ENCODE results near the gene SPRR2D. TPM values are rescaled to one million over a fixed set of nuclear protein-coding genes. Genes with fewer than 3 reads are reported as not detected.

The SPRR2D gene
- total and polyA plus RNA-seq, 4 donors = 0.09 TPM; not detected in 3

DNA sequence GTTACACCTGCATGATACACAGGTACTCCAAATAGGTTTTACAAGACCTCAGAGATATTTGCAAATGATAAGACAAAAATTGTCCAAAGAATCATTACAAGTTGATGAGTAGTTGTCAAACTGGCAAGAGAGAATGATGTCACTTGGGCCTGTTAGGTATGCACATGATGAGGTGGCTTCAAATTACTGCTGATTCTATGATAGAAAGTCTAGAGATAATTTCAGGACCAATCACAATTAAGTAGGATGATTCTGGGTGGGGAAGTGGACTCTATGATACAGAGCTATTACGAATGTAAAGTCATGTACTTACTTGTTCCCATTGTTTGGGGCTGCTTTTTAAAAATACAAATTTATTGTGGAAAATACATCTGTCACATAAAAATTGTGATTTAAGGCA lies 15.1 kb downstream of the SPRR2D start:
- no peak for DNase-seq (ENCODE audit: low spot score)
- Histone ChIP-seq H3K9me3 (ENCODE audit: control insufficient read depth in 4 of 4, low read length in 3 of 4) (no peaks in the 10 kb centered on the region), H3K4me1 (ENCODE audit: control insufficient read depth in 4 of 4, insufficient read depth in 4 of 4, low read length in 3 of 4) (no peaks in the 10 kb centered on the region), H3K27me3 (ENCODE audit: control insufficient read depth in 4 of 4, insufficient read depth in 4 of 4, low read length in 3 of 4) (no peaks in the 10 kb centered on the region), H3K4me3 (ENCODE audit: low read depth in 1 of 3, low read length in 3 of 3) (no peak overlapping the region), H3K36me3 (ENCODE audit: control insufficient read depth in 4 of 4, insufficient read depth in 3 of 4, low read depth in 1 of 4, low read length in 3 of 4) (no peaks in the 10 kb centered on the region), H3K27ac (ENCODE audit: low read depth in 1 of 2, low read length in 2 of 2) (no peak overlapping the region), H3K9ac (ENCODE audit: low read depth in 1 of 2, low read length in 2 of 2) (no peak overlapping the region)
- TF ChIP-seq RAD21 (IDR thresholded peaks at IDR 0.05) = no peak
- TF ChIP-seq TAF1 (conservative IDR thresholded peaks at IDR 0.05) = no peak
- TF ChIP-seq, protein P1, sequence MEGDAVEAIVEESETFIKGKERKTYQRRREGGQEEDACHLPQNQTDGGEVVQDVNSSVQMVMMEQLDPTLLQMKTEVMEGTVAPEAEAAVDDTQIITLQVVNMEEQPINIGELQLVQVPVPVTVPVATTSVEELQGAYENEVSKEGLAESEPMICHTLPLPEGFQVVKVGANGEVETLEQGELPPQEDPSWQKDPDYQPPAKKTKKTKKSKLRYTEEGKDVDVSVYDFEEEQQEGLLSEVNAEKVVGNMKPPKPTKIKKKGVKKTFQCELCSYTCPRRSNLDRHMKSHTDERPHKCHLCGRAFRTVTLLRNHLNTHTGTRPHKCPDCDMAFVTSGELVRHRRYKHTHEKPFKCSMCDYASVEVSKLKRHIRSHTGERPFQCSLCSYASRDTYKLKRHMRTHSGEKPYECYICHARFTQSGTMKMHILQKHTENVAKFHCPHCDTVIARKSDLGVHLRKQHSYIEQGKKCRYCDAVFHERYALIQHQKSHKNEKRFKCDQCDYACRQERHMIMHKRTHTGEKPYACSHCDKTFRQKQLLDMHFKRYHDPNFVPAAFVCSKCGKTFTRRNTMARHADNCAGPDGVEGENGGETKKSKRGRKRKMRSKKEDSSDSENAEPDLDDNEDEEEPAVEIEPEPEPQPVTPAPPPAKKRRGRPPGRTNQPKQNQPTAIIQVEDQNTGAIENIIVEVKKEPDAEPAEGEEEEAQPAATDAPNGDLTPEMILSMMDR (IDR thresholded peaks at IDR 0.05; ENCODE audit: low read depth, low read length, missing input control) = no peak
- no peak for TF ChIP-seq EGR1 (IDR thresholded peaks at IDR 0.05; ENCODE audit: low read depth in 2 of 2)
- TF ChIP-seq SP1 (IDR thresholded peaks at IDR 0.05) = no peak
- TF ChIP-seq, protein P2, sequence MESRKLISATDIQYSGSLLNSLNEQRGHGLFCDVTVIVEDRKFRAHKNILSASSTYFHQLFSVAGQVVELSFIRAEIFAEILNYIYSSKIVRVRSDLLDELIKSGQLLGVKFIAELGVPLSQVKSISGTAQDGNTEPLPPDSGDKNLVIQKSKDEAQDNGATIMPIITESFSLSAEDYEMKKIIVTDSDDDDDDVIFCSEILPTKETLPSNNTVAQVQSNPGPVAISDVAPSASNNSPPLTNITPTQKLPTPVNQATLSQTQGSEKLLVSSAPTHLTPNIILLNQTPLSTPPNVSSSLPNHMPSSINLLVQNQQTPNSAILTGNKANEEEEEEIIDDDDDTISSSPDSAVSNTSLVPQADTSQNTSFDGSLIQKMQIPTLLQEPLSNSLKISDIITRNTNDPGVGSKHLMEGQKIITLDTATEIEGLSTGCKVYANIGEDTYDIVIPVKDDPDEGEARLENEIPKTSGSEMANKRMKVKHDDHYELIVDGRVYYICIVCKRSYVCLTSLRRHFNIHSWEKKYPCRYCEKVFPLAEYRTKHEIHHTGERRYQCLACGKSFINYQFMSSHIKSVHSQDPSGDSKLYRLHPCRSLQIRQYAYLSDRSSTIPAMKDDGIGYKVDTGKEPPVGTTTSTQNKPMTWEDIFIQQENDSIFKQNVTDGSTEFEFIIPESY (IDR thresholded peaks at IDR 0.05) = no peak
- no peak for TF ChIP-seq HNF4G (IDR thresholded peaks at IDR 0.05)
- TF ChIP-seq HNF4A (conservative IDR thresholded peaks at IDR 0.05) = no peak
- no peak for TF ChIP-seq RXRA (IDR thresholded peaks at IDR 0.05)
- no peak for TF ChIP-seq GABPA (IDR thresholded peaks at IDR 0.05 in 1 of 2, conservative IDR thresholded peaks at IDR 0.05 in 1 of 2)
- WGBS = 73% methylated on average over 1 of the region's 1 CpG

DNA sequence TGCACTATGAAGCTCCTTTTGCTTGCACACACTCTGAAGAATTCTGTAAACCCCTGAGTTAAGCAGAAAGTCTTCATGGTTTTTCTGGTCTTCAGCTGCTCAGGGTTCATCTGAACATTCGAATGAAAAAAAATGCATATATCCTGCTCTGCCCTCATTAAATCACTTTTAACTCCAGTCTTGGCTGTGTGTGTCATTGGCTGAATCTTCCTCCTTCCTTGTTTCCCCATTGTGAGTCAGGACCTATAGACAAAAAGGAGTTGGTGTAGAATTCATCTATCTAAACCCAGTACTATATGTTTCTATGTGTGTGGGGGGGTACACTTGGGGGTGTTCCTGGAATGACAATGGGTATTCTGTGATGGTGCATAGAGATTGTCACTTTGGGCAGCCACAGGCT lies 16.5 kb downstream of the SPRR2D start:
- H3K4me3 ChIP-seq (ENCODE audit: low read depth in 1 of 3, low read length in 3 of 3) = no peak overlapping the region
- no peaks in the 10 kb centered on the region for H3K4me1 ChIP-seq (ENCODE audit: control insufficient read depth in 4 of 4, insufficient read depth in 4 of 4, low read length in 3 of 4)
- H3K36me3 ChIP-seq (ENCODE audit: control insufficient read depth in 4 of 4, insufficient read depth in 3 of 4, low read depth in 1 of 4, low read length in 3 of 4) = no peaks in the 10 kb centered on the region
- DNase-seq (ENCODE audit: low spot score) = no peak
- H3K27ac ChIP-seq (ENCODE audit: low read depth in 1 of 2, low read length in 2 of 2) = no peak overlapping the region
- no peak overlapping the region for H3K9ac ChIP-seq (ENCODE audit: low read depth in 1 of 2, low read length in 2 of 2)
- no peaks in the 10 kb centered on the region for H3K27me3 ChIP-seq (ENCODE audit: control insufficient read depth in 4 of 4, insufficient read depth in 4 of 4, low read length in 3 of 4)
- 83% methylated on average over 1 of the region's 1 CpG for WGBS
- no peaks in the 10 kb centered on the region for H3K9me3 ChIP-seq (ENCODE audit: control insufficient read depth in 4 of 4, low read length in 3 of 4)
- TF ChIP-seq, protein P2 (IDR thresholded peaks at IDR 0.05) = no peak
- TF ChIP-seq, protein P3, sequence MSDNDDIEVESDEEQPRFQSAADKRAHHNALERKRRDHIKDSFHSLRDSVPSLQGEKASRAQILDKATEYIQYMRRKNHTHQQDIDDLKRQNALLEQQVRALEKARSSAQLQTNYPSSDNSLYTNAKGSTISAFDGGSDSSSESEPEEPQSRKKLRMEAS (IDR thresholded peaks at IDR 0.05) = no peak
- no peak for TF ChIP-seq SP1 (IDR thresholded peaks at IDR 0.05)
- TF ChIP-seq HNF4G (IDR thresholded peaks at IDR 0.05) = no peak
- no peak for TF ChIP-seq RAD21 (IDR thresholded peaks at IDR 0.05)
- TF ChIP-seq GABPA (IDR thresholded peaks at IDR 0.05 in 1 of 2, conservative IDR thresholded peaks at IDR 0.05 in 1 of 2) = no peak
- TF ChIP-seq RXRA (IDR thresholded peaks at IDR 0.05) = no peak
- no peak for TF ChIP-seq FOXA1 (IDR thresholded peaks at IDR 0.05)
- TF ChIP-seq, protein P4, sequence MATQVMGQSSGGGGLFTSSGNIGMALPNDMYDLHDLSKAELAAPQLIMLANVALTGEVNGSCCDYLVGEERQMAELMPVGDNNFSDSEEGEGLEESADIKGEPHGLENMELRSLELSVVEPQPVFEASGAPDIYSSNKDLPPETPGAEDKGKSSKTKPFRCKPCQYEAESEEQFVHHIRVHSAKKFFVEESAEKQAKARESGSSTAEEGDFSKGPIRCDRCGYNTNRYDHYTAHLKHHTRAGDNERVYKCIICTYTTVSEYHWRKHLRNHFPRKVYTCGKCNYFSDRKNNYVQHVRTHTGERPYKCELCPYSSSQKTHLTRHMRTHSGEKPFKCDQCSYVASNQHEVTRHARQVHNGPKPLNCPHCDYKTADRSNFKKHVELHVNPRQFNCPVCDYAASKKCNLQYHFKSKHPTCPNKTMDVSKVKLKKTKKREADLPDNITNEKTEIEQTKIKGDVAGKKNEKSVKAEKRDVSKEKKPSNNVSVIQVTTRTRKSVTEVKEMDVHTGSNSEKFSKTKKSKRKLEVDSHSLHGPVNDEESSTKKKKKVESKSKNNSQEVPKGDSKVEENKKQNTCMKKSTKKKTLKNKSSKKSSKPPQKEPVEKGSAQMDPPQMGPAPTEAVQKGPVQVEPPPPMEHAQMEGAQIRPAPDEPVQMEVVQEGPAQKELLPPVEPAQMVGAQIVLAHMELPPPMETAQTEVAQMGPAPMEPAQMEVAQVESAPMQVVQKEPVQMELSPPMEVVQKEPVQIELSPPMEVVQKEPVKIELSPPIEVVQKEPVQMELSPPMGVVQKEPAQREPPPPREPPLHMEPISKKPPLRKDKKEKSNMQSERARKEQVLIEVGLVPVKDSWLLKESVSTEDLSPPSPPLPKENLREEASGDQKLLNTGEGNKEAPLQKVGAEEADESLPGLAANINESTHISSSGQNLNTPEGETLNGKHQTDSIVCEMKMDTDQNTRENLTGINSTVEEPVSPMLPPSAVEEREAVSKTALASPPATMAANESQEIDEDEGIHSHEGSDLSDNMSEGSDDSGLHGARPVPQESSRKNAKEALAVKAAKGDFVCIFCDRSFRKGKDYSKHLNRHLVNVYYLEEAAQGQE (IDR thresholded peaks at IDR 0.05) = no peak
- TF ChIP-seq EGR1 (IDR thresholded peaks at IDR 0.05; ENCODE audit: low read depth in 2 of 2) = no peak
- TF ChIP-seq YY1 (IDR thresholded peaks at IDR 0.05) = no peak

Data from liver (tissue), 9 donors.